IMR-90 (cell line): ENCODE measurements around the gene C12orf75.
"Not testable (repeated sequence)": the region's sequence is repeated elsewhere in the genome, so short reads cannot be mapped to it uniquely, and the experiment has no call there.

ENCODE experiments used
- CEBPB ChIP-seq: IDR thresholded peaks from 2 replicates; pipeline ENCODE4 v1.6.1; 2012; ENCODE audit warnings: low read depth, low read length, improper control_type of control experiment
- CHD1 ChIP-seq: IDR thresholded peaks from 2 replicates; pipeline ENCODE4 v1.6.1; 2012; ENCODE audit warnings: low read depth, low read length, improper control_type of control experiment
- FOS ChIP-seq: fragments of 150-350 bp; IDR thresholded peaks from 2 replicates; pipeline ENCODE4 v1.6.1; 2016; ENCODE audit warnings: low read depth, low read length
- POLR2A ChIP-seq: IDR thresholded peaks from 2 replicates; pipeline ENCODE4 v1.6.1; 2012; ENCODE audit warnings: mild to moderate bottlenecking, low read depth, low read length
- SMC3 ChIP-seq: fragments of 150-350 bp; IDR thresholded peaks from 2 replicates; pipeline ENCODE4 v1.6.1; 2016; ENCODE audit warnings: low read depth, mild to moderate bottlenecking, antibody characterized with exemption, low read length, moderate library complexity
- TF ChIP-seq, protein P1 (sequence below): conservative IDR thresholded peaks from 2 replicates; pipeline ENCODE4 v1.5.1; 2012; ENCODE audit warnings: mild to moderate bottlenecking, low read depth, low read length, improper control_type of control experiment
- TF ChIP-seq, protein P2 (sequence below): fragments of 150-350 bp; IDR thresholded peaks from 2 replicates; pipeline ENCODE4 v1.6.1; 2016; ENCODE audit warnings: low read depth, mild to moderate bottlenecking, low read length, moderate library complexity, borderline replicate concordance
- TF ChIP-seq, protein P3 (sequence below): fragments of 150-350 bp; IDR thresholded peaks from 2 replicates; pipeline ENCODE4 v1.6.1; 2017; ENCODE audit warnings: mild to moderate bottlenecking, antibody characterized with exemption, low read length, low read depth

DNA sequence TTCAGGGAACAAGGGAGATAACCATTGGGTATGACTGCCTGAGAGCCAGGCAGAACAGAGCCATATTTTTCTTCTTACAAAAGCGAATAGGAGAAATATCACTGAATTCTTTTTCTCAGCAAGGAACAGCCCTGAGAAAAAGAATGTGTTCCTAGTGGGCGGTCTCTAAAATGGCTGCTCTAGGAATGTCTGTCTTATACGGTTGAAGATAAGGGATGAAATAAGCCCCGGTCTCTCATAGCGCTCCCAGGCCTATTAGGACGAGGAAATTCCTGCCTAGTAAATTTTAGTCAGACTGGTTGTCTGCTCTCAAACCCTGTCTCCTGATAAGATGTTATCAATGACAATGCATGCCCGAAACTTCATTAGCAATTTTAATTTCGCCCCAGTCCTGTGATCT lies 16.7 kb upstream of the C12orf75 start:
- not testable (repeated sequence) for TF ChIP-seq CHD1, SMC3, POLR2A, CEBPB, FOS
- TF ChIP-seq, protein P1, sequence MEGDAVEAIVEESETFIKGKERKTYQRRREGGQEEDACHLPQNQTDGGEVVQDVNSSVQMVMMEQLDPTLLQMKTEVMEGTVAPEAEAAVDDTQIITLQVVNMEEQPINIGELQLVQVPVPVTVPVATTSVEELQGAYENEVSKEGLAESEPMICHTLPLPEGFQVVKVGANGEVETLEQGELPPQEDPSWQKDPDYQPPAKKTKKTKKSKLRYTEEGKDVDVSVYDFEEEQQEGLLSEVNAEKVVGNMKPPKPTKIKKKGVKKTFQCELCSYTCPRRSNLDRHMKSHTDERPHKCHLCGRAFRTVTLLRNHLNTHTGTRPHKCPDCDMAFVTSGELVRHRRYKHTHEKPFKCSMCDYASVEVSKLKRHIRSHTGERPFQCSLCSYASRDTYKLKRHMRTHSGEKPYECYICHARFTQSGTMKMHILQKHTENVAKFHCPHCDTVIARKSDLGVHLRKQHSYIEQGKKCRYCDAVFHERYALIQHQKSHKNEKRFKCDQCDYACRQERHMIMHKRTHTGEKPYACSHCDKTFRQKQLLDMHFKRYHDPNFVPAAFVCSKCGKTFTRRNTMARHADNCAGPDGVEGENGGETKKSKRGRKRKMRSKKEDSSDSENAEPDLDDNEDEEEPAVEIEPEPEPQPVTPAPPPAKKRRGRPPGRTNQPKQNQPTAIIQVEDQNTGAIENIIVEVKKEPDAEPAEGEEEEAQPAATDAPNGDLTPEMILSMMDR, result not testable (repeated sequence)
- TF ChIP-seq, protein P2, sequence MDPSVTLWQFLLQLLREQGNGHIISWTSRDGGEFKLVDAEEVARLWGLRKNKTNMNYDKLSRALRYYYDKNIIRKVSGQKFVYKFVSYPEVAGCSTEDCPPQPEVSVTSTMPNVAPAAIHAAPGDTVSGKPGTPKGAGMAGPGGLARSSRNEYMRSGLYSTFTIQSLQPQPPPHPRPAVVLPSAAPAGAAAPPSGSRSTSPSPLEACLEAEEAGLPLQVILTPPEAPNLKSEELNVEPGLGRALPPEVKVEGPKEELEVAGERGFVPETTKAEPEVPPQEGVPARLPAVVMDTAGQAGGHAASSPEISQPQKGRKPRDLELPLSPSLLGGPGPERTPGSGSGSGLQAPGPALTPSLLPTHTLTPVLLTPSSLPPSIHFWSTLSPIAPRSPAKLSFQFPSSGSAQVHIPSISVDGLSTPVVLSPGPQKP, result not testable (repeated sequence)
- TF ChIP-seq, protein P3, sequence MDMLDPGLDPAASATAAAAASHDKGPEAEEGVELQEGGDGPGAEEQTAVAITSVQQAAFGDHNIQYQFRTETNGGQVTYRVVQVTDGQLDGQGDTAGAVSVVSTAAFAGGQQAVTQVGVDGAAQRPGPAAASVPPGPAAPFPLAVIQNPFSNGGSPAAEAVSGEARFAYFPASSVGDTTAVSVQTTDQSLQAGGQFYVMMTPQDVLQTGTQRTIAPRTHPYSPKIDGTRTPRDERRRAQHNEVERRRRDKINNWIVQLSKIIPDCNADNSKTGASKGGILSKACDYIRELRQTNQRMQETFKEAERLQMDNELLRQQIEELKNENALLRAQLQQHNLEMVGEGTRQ, result not testable (repeated sequence)
